GM12878 (cell line): ENCODE data around the gene THTPA. TPM values are rescaled to one million over a fixed set of nuclear protein-coding genes. Genes with fewer than 3 reads are reported as not detected.

ENCODE experiments used
- BCLAF1 ChIP-seq: fragments of 450-650 bp; IDR thresholded peaks from 2 replicates; pipeline ENCODE4 v1.6.1; 2017; ENCODE audit warnings: antibody characterized with exemption, mild to moderate bottlenecking, moderate library complexity
- HCFC1 ChIP-seq: fragments of 150-350 bp; IDR thresholded peaks from 2 replicates; pipeline ENCODE4 v1.6.1; 2014; ENCODE audit warnings: low read length
- KLF5 ChIP-seq: fragments of 450-650 bp; IDR thresholded peaks from 2 replicates; pipeline ENCODE4 v1.6.1; 2014; ENCODE audit warnings: mild to moderate bottlenecking; ENCODE audit not compliant: partially characterized antibody
- NFYB ChIP-seq: IDR thresholded peaks from 2 replicates; pipeline ENCODE4 v1.6.1; 2011; ENCODE audit warnings: low read depth, mild to moderate bottlenecking, low read length, improper control_type of control experiment, moderate library complexity; ENCODE audit not compliant: insufficient read depth
- TARDBP ChIP-seq: IDR thresholded peaks from 2 replicates; pipeline ENCODE4 v1.6.1; 2016; ENCODE audit warnings: borderline replicate concordance
- polyA plus RNA-seq, 11 experiments: library from polyadenylated mRNA; depleted of rRNA in 4 of 11; unstranded in 6 of 11; stranded (reverse) in 5 of 11; fragments of >200 nt; fragmentation: Nextera tagmentation in 4 of 11; fragmentation: Illumina TruSeq in 1 of 11; extraction: Ambion mirVana in 4 of 11; extraction: Trizol in 1 of 11; gene quantifications; 1 replicate in 1 of 11; 2 replicates in 10 of 11; pipeline versions ENCODE4 v1.2.1 to v1.2.3, GENCODE V29; 2011 to 2016; ENCODE audit warnings: inconsistent platforms in 2 of 11, missing spikeins in 2 of 11, low read depth in 1 of 11
- total RNA-seq, 4 experiments: library from RNA; depleted of rRNA in 3 of 4; stranded (reverse); fragments of >200 nt in 3 of 4; fragmentation: Illumina TruSeq in 1 of 4; extraction: Trizol in 1 of 4; gene quantifications; 2 replicates each; pipeline versions ENCODE4 v1.2.1 to v1.2.3, GENCODE V29; 2013 to 2021
- TF ChIP-seq, protein P1 (sequence below): fragments of 450-650 bp; IDR thresholded peaks from 2 replicates; pipeline ENCODE4 v1.6.1; 2016; ENCODE audit warnings: mild to moderate bottlenecking, moderate library complexity, borderline replicate concordance

The THTPA gene
- total and polyA plus RNA-seq, 10 of the 15 experiments (the other 5 are each of a cell fraction or from before 2014, with no cell fraction given), result 3.1 to 24.9 (median 12.8) TPM

- TF ChIP-seq, protein P1, sequence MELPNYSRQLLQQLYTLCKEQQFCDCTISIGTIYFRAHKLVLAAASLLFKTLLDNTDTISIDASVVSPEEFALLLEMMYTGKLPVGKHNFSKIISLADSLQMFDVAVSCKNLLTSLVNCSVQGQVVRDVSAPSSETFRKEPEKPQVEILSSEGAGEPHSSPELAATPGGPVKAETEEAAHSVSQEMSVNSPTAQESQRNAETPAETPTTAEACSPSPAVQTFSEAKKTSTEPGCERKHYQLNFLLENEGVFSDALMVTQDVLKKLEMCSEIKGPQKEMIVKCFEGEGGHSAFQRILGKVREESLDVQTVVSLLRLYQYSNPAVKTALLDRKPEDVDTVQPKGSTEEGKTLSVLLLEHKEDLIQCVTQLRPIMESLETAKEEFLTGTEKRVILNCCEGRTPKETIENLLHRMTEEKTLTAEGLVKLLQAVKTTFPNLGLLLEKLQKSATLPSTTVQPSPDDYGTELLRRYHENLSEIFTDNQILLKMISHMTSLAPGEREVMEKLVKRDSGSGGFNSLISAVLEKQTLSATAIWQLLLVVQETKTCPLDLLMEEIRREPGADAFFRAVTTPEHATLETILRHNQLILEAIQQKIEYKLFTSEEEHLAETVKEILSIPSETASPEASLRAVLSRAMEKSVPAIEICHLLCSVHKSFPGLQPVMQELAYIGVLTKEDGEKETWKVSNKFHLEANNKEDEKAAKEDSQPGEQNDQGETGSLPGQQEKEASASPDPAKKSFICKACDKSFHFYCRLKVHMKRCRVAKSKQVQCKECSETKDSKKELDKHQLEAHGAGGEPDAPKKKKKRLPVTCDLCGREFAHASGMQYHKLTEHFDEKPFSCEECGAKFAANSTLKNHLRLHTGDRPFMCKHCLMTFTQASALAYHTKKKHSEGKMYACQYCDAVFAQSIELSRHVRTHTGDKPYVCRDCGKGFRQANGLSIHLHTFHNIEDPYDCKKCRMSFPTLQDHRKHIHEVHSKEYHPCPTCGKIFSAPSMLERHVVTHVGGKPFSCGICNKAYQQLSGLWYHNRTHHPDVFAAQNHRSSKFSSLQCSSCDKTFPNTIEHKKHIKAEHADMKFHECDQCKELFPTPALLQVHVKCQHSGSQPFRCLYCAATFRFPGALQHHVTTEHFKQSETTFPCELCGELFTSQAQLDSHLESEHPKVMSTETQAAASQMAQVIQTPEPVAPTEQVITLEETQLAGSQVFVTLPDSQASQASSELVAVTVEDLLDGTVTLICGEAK, result no peak
- TF ChIP-seq HCFC1 (no peak), KLF5 (no peak), BCLAF1 (no peak), TARDBP (no peak), NFYB (no peak)
These were observed 6.1 kb downstream of the THTPA start (continued) for GRCh38 chr14:23561873-23562821.
